ENCODE results near the gene CLCN3. TPM values are rescaled to one million over a fixed set of nuclear protein-coding genes. Genes with fewer than 3 reads are reported as not detected.

Gene CLCN3
- total RNA-seq, 1 donor from 2014 or later = 57.4 TPM

- no peaks in the 10 kb centered on the region for H3K27me3 Mint-ChIP-seq (ENCODE audit: low read depth)
- no peak overlapping the region for H3K4me3 Mint-ChIP-seq
- H3K9me3 Mint-ChIP-seq = no peaks in the 10 kb centered on the region
- peak overlapping the region; percentile 13 for H3K27ac Mint-ChIP-seq
- no peak for DNase-seq (ENCODE audit: low spot score in 2 of 2, unreplicated experiment in 2 of 2)
- TF ChIP-seq CTCF (IDR thresholded peaks at IDR 0.05; ENCODE audit: unreplicated experiment) = no peak
- H3K4me1 Mint-ChIP-seq = peaks cover 1% of the 10 kb centered on the region
- peaks cover 18% of the 10 kb centered on the region for H3K36me3 Mint-ChIP-seq
Measured at GRCh38 chr4:169604131-169604900, 16.1 kb upstream of the CLCN3 start.

GRCh38 chr4:169604903-169605331, 15.5 kb upstream of the CLCN3 start:
- H3K9me3 Mint-ChIP-seq = no peaks in the 10 kb centered on the region
- no peak for TF ChIP-seq CTCF (IDR thresholded peaks at IDR 0.05; ENCODE audit: unreplicated experiment)
- DNase-seq (ENCODE audit: low spot score in 2 of 2, unreplicated experiment in 2 of 2) = no peak
- H3K27me3 Mint-ChIP-seq (ENCODE audit: low read depth) = no peaks in the 10 kb centered on the region
- peak overlapping the region; percentile 39 for H3K27ac Mint-ChIP-seq
- H3K4me1 Mint-ChIP-seq = peaks cover 1% of the 10 kb centered on the region
- no peak overlapping the region for H3K4me3 Mint-ChIP-seq
- peaks cover 17% of the 10 kb centered on the region for H3K36me3 Mint-ChIP-seq

- DNase-seq (ENCODE audit: low spot score in 2 of 2, unreplicated experiment in 2 of 2) = no peak
- peaks cover 11% of the 10 kb centered on the region for H3K36me3 Mint-ChIP-seq
- peak overlapping the region; percentile 99 for H3K4me3 Mint-ChIP-seq
- no peaks in the 10 kb centered on the region for H3K9me3 Mint-ChIP-seq
- peaks cover 24% of the 10 kb centered on the region for H3K4me1 Mint-ChIP-seq
- no peak for TF ChIP-seq CTCF (IDR thresholded peaks at IDR 0.05; ENCODE audit: unreplicated experiment)
- no peaks in the 10 kb centered on the region for H3K27me3 Mint-ChIP-seq (ENCODE audit: low read depth)
- H3K27ac Mint-ChIP-seq = peak overlapping the region; percentile 74
Measured at GRCh38 chr4:169611157-169611556, 9.2 kb upstream of the CLCN3 start.

- no peak for TF ChIP-seq CTCF (IDR thresholded peaks at IDR 0.05; ENCODE audit: unreplicated experiment)
- no peaks in the 10 kb centered on the region for H3K9me3 Mint-ChIP-seq
- H3K36me3 Mint-ChIP-seq = peaks cover 8% of the 10 kb centered on the region
- peak within 1 kb of the TSS; percentile 99 for H3K27ac Mint-ChIP-seq
- peak within 1 kb of the TSS; percentile 99 for H3K4me3 Mint-ChIP-seq
- H3K27me3 Mint-ChIP-seq (ENCODE audit: low read depth) = no peaks in the 10 kb centered on the region
- DNase-seq (ENCODE audit: low spot score in 2 of 2, unreplicated experiment in 2 of 2) = peak; percentile 69 to 81
- H3K4me1 Mint-ChIP-seq = peaks cover 24% of the 10 kb centered on the region
Measured at GRCh38 chr4:169611991-169612870, 8.1 kb upstream of the CLCN3 start, which contains the start of gene NEK1. NEK1 (minus strand) TSS chr4:169612583; CDS start chr4:169602630, 9,953 bp downstream.

GRCh38 chr4:169612871-169613859, 7.2 kb upstream of the CLCN3 start:
- Mint-ChIP-seq H3K9me3 (no peaks in the 10 kb centered on the region), H3K27me3 (ENCODE audit: low read depth) (no peaks in the 10 kb centered on the region), H3K4me3 (peak overlapping the region; percentile 99), H3K4me1 (peaks cover 24% of the 10 kb centered on the region), H3K36me3 (peaks cover 3% of the 10 kb centered on the region), H3K27ac (peak overlapping the region; percentile 99)
- peak in 1 of 2 experiments; percentile 71 for DNase-seq (ENCODE audit: low spot score in 2 of 2, unreplicated experiment in 2 of 2)
- no peak for TF ChIP-seq CTCF (IDR thresholded peaks at IDR 0.05; ENCODE audit: unreplicated experiment)
